GM06990 (cell line): ENCODE data around the gene VSTM4.

Experiments
- DNase-seq: peaks from one replicate; pipeline ENCODE4 v3.0.0-alpha.2; 2011; ENCODE audit not compliant: insufficient read length; ENCODE audit errors: extremely low read depth
- H3K27me3 ChIP-seq: replicated peaks from 2 replicates; pipeline ENCODE4 v1.6.0; 2011; ENCODE audit warnings: low read length; ENCODE audit not compliant: control insufficient read depth, insufficient read depth
- H3K36me3 ChIP-seq: 2 replicates; pipeline ENCODE4 v1.5.1; 2011; ENCODE audit warnings: low read length; ENCODE audit not compliant: control insufficient read depth, insufficient read depth
- H3K4me3 ChIP-seq: replicated peaks from 2 replicates; pipeline ENCODE4 v1.5.1; 2011; ENCODE audit warnings: low read depth, mild to moderate bottlenecking, control low read depth, low read length
- TF ChIP-seq, protein P1 (sequence below): IDR thresholded peaks from 2 replicates; pipeline ENCODE4 v1.5.1; 2011; ENCODE audit warnings: low read length, control low read depth, mild to moderate bottlenecking, inconsistent platforms; ENCODE audit not compliant: insufficient read depth, poor library complexity, severe bottlenecking

VSTM4 gene

DNA sequence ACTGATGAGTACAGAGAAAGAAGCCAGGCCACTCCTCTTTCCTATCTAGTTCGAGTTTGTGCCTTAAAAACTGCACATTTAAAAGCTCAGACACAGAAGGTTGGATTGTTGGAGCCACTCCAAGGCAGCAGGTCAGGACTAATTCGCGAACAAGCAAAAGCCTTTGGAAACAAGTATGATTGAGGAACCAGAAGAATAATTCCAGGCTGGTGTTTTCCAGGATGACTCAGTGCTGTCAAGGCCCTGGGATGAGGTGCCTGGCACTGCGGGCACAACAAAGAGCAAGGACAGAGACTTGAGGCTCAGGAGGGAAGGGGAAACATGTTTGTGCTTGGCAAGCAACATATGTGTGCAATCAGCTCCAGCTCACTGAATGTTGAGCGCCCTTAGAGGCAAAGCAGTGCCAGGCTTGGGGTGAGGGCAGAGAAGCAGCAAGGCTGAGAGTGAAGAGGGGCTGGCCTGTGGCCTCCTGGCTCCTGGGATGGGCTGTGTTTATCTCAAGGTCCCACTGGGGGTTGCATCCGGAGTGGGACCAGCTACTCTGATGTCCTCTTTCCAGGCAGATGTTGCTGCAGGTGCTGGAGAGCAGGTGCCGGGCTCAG, 44.1 kb downstream of the VSTM4 start:
- H3K36me3 ChIP-seq = no peaks in the 10 kb centered on the region
- H3K4me3 ChIP-seq = no peak overlapping the region
- TF ChIP-seq, protein P1, sequence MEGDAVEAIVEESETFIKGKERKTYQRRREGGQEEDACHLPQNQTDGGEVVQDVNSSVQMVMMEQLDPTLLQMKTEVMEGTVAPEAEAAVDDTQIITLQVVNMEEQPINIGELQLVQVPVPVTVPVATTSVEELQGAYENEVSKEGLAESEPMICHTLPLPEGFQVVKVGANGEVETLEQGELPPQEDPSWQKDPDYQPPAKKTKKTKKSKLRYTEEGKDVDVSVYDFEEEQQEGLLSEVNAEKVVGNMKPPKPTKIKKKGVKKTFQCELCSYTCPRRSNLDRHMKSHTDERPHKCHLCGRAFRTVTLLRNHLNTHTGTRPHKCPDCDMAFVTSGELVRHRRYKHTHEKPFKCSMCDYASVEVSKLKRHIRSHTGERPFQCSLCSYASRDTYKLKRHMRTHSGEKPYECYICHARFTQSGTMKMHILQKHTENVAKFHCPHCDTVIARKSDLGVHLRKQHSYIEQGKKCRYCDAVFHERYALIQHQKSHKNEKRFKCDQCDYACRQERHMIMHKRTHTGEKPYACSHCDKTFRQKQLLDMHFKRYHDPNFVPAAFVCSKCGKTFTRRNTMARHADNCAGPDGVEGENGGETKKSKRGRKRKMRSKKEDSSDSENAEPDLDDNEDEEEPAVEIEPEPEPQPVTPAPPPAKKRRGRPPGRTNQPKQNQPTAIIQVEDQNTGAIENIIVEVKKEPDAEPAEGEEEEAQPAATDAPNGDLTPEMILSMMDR = no peak
- no peak for DNase-seq
- no peaks in the 10 kb centered on the region for H3K27me3 ChIP-seq

GRCh38 chr10:49070701-49071100, 44.6 kb downstream of the VSTM4 start:
- no peak for DNase-seq
- TF ChIP-seq, protein P1 = no peak
- no peak overlapping the region for H3K4me3 ChIP-seq
- H3K27me3 ChIP-seq = no peaks in the 10 kb centered on the region
- H3K36me3 ChIP-seq = no peaks in the 10 kb centered on the region

GRCh38 chr10:49068672-49069217, 46.6 kb downstream of the VSTM4 start:
- Histone ChIP-seq H3K27me3 (no peaks in the 10 kb centered on the region), H3K4me3 (no peak overlapping the region), H3K36me3 (no peaks in the 10 kb centered on the region)
- TF ChIP-seq, protein P1 = no peak
- DNase-seq = no peak

GRCh38 chr10:49068209-49068608, 47.1 kb downstream of the VSTM4 start:
- TF ChIP-seq, protein P1 = no peak
- no peaks in the 10 kb centered on the region for H3K27me3 ChIP-seq

DNA sequence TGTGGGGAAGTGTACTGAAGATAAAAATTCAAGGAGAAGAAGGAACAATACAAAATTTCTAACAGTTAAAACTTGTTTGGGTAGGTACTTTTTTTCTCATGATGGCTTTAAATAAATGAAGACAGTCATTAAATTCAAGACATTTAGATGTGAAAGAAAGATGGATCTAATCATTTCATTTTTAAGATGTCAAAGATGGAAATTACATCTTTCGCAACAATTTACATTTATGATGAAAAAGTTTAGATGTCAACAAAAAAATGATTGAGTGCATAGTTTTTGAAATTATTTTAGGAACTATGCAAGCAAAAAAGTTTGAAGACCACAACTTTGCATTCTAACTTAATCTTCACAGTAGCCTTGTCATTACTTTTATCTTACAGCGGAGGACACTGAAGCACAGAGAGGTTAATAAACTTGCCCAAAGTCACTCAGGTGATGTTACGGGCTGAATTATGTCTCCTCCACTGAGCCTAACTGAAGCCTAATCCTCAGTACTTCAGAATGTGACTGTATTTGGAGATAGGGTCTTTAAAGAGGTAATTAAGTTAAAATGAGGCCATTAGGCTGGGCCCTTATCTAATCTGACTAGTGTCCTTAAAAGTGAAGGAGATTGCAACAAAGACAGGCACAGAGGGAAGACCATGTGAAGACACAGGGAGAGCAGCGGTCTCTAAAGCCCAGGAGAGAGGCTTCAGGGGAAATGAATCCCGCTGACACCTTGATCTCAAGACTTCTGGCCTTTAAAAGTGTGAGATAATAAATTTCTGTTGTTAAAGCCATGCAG, 48.2 kb downstream of the VSTM4 start:
- DNase-seq = no peak
- Histone ChIP-seq H3K4me3 (no peak overlapping the region), H3K36me3 (no peaks in the 10 kb centered on the region), H3K27me3 (no peaks in the 10 kb centered on the region)
- TF ChIP-seq, protein P1 = no peak

More at GRCh38 chr10:49068209-49068608, 47.1 kb downstream of the VSTM4 start:
- H3K4me3 ChIP-seq = no peak overlapping the region
- no peaks in the 10 kb centered on the region for H3K36me3 ChIP-seq
- no peak for DNase-seq
